Measurements from ENCODE around the gene ZFYVE21.
A peak's percentile ranks its signal among the peaks of the same experiment; 100 is the strongest.

ZFYVE21 gene

DNA sequence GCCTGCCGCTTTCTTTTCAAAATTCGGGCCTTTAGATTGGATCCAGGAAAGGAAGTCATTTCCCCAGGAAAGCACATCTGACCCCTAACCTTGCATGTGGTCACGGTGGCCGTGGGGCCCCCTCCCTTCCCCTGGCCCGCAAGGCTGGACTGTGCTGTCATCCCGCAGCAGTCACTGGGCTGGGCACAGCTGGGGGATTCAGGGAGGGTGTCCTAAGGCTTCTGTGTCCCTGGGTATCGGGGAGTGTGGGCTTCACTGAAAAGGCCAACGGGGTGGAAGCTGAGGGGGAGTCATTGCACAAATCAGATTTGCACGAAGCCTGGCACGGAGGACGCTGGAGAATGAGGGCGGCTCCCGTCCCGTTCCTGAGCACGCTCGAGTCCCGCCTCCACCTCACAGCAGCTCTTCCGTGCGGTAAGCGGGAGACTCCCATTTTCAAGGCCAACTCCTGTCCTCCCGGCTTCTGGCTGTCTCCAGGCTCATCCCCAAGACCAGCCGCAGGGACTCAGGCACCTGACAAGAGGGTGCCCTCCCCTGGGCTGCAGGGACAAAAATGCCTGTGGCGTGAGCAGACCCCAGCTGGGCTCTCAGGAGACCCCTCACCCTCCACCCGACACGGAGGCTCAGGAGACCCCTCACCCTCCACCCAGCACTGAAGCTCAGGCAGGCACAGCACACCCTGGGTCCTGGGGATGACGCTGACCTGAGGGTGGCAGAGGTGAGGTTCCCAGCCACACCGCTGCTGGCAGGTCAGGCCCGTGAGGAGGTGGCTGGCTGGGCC lies 9.9 kb upstream of the ZFYVE21 start:
- no peak for DNase-seq (ENCODE audit: low spot score)

DNA sequence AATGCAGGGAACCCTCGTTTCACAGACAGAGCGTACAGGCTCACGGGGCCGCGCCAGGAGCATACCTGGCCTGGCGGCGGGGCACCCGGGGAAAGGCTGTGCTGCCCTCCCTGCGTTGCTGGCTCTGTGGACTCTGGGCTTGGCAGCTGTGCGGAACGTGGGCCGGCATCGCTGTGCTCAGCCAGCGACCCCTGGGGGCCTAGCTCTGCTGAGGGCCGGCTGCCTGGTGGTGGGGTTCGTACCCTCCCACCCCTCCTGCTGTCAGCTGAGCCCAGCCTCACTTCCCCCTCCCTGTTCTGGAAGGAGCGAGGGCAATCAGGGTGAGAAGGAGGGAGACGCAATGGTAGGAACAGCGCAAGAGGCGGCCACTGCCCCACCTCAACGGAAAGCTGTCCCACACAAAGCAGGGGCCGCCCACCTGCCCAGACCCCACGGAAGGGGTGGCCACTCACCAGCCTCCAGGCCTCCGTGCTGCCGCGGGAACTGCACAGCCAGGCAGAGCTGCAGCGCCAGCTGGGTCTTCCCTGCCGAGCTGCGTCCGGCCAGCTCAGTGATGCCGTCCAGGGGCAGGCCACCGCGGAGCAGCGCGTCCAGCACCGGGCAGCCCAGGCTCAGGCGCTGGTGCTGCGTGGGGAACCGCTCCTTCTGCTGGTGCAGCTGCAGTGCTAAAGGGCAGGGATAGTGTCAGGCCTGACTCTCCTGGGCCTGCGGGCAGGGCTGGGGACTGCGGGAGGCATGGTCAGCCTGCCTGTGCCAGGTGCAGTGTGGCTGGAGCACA lies 8.9 kb upstream of the ZFYVE21 start:
- DNase-seq (ENCODE audit: low spot score), result no peak

DNA sequence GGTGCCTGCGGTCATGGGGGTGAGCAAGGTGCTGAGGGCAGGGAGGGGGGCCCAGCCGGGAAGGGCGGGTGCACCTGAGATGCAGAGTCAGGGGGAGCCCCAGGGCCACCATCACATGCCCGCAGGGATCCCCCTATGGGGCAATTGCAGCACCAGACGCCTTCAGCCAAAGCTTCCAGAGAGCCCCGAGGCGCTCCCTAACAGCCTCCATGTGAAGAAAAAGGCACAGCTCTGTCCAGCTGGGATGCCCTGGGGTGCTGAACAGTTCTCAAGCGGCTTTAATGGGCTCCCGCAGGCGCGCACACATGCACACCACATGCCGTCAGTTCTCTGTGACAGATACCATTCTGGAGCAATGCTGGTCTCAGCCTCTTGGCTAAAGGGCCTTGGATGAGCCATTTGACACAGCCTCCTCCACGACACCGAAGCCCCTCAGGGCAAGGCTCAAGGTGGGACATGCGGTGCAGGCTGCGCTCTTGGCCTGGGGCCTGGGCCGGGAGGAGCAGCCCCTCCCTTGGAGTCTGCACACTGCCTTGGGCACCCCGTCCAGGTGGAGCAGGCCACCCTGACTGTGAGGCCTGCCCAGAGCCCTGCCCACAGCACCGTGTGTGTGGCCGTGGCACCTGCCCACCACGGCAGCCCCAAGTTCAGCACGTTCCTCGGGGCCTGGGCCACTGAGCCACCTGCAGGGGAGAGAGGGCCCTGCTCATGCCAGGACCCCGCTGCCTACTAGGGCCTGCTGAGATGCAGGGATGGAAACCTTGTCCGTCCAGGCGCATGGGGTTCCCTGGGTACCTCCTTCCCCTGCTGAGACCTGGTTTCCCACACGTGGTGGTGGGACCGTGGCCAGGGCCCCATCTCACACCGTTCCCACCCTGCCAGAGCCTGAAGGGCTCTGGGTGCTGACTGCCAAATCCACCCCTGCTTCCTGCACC lies 8.0 kb upstream of the ZFYVE21 start:
- no peak for DNase-seq (ENCODE audit: low spot score)

GRCh38 chr14:103708750-103709187 lies 6.8 kb upstream of the ZFYVE21 start:
- no peak for DNase-seq (ENCODE audit: low spot score)

DNA sequence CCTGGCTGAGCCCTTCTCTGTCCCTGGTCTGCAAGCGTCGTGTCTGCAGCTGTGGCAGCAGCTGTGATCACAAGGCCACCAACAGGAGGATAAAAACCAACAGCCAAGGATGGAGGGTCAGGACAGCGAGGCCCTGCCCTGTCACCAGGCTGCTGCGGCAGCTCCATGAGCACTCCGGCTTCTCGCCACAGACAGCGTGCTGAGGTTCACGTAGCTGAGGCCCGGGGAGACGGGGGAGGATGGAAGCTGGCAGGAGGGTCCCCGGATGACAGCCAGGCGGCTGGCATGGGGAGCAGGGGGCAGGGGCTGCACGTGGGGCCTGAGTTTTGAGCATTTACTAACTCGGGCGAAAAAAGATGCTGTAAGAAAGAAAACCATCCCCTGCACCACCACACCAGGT lies 5.8 kb upstream of the ZFYVE21 start:
- DNase-seq (ENCODE audit: low spot score), result no peak

DNA sequence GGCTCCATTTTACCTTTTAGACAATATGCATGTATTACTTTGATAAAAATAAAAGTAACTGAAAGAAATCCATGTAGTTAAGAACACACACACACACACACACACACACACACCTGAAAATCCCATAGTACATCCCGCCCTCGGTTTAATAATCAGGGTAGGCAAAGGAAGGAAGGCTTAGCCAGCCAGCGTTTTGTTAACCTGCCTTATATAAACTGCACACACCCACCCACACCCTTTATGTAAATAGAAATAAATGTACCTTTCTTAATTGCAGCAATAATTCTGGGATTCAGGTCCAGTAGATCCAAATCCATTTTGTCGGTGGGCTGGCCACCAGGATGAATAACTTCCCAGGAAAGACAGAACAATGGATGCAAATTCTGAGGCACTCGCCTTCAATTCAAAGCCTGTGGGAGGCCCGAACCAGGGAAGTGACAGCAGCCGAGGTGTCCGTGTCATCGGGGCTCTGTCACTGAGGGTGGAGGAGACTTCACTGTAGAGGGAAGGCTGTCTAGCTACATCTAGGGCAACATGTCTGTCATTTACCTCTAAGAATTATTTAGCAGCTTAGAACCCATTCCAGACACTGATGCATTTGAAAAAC lies 4.7 kb upstream of the ZFYVE21 start:
- no peak for DNase-seq (ENCODE audit: low spot score)

- DNase-seq (ENCODE audit: low spot score), result no peak
These were observed 3.8 kb upstream of the ZFYVE21 start for GRCh38 chr14:103711516-103712431.

DNA sequence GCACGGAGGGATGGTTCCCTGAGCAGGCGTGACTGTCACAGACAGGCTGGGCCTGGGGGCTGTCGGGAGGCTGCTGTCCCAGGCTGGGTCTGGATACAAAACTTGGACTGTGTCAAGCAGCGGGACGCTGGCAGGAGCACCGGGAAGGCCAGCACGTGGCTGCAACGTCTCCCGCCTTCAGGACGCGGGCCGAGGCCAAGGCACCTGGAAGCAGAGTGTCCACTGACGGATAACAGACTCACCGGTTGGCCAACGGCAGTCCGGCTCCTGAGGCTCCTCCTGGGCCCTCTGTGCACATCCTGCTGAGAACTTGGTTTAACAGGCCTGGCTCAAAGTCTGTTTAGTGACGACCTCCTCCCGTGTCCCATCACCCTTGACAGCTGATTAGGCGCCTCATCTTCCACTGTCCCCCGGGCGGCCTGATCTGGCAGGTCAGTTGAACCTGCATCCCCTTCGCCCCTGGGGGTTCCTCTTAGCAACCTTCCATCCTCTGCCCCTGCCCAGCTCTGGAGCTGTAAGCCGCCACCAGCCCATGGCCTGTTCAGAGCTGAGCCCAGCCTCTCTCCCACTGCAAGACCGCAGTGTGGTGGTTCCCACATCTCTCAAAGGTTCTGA lies 2.9 kb upstream of the ZFYVE21 start:
- no peak for DNase-seq (ENCODE audit: low spot score)

GRCh38 chr14:103713304-103714062 lies 2.1 kb upstream of the ZFYVE21 start:
- no peak for DNase-seq (ENCODE audit: low spot score)

DNA sequence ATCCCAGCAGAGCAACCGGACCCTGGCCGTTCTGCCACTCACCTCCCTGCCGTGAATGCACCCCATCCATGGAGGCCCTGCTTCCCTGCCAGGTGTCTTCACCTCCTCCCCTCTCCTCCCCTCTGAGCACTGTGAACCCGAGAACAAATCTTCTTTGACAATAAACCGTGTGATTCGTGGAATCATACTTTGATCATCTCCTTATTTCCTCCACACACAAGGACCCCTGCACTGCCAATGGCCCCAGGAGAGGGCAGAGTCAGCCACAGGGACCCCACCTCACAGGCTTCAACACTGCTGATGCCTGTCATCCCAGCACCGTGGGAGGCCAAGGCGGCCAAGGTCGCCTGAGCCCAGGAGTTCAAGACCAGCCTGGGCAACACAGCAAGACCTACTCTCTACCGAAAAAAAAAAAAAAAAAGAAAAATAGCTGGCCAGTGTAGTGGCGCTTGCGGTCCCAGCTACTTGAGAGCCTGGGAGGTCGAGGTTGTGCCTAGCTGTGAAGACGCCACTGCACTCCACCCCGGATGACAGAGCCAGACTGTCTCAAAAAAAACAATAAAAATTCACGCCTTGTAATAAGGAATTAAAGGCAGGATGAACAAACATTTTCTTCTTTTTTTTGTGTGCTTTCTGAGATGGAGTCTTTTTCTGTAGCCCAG lies 1.4 kb upstream of the ZFYVE21 start:
- no peak for DNase-seq (ENCODE audit: low spot score)

- no peak for DNase-seq (ENCODE audit: low spot score)
These were observed 636 bp downstream of the ZFYVE21 start for GRCh38 chr14:103716091-103716801.

GRCh38 chr14:103716899-103717411 lies 1.3 kb downstream of the ZFYVE21 start:
- DNase-seq (ENCODE audit: low spot score), result no peak

- no peak for DNase-seq (ENCODE audit: low spot score)
These were observed 3.0 kb downstream of the ZFYVE21 start for GRCh38 chr14:103718572-103718971.

- DNase-seq (ENCODE audit: low spot score), result no peak
These were observed 4.1 kb downstream of the ZFYVE21 start for GRCh38 chr14:103719751-103720150.

GRCh38 chr14:103721334-103722120 lies 5.9 kb downstream of the ZFYVE21 start:
- peak; percentile 71 for DNase-seq (ENCODE audit: low spot score)

GRCh38 chr14:103723748-103724081 lies 8.1 kb downstream of the ZFYVE21 start:
- no peak for DNase-seq (ENCODE audit: low spot score)

DNA sequence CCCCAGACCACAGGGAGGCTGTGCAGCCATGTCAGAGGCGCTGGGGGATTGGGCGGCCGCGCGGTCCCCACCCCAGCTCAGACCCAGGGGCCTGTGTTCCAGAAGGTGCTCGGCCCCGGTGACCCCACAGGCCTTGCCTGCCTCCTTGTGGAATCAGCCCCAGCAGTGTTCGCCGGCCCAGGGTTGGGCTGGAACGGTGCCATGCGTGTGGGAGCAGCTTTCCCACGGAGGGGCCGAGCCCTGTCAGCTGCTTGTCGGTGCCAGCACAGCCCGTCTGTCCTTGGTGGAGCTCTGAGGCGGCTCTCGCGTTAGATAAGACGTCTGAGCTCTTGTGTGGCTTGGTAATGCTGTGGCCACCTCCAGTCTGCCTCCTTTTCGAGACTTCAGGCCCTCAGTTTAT lies 8.5 kb downstream of the ZFYVE21 start:
- DNase-seq (ENCODE audit: low spot score), result no peak

All from putamen (tissue), 1 donor.